A673 (cell line): ENCODE data around the gene PCCA.

ENCODE experiments used
- CTCF ChIP-seq: fragments of 300-800, 200-600 bp; sonication (generic); conservative IDR thresholded peaks from 2 replicates; pipeline ENCODE4 v1.5.1; 2017; ENCODE audit warnings: low read depth, mild to moderate bottlenecking, antibody characterized with exemption, low read length, moderate library complexity, mixed read lengths
- EZH2 ChIP-seq: fragments of 200-600 bp; sonication (generic); IDR thresholded peaks from 2 replicates; pipeline ENCODE4 v1.6.1; 2017; ENCODE audit warnings: borderline replicate concordance, low read depth, mild to moderate bottlenecking, mixed read lengths, antibody characterized with exemption, low read length; ENCODE audit not compliant: poor library complexity, severe bottlenecking

GRCh38 chr13:100483841-100484381 lies 395.0 kb downstream of the PCCA start:
- no peak for TF ChIP-seq CTCF
- TF ChIP-seq EZH2: no peak
